ENCODE data around the gene EFTUD2. TPM values are rescaled to one million over a fixed set of nuclear protein-coding genes. Genes with fewer than 3 reads are reported as not detected.

EFTUD2 gene
- total RNA-seq, 2 donors from 2014 or later: 31.6 to 49.8 TPM

DNA sequence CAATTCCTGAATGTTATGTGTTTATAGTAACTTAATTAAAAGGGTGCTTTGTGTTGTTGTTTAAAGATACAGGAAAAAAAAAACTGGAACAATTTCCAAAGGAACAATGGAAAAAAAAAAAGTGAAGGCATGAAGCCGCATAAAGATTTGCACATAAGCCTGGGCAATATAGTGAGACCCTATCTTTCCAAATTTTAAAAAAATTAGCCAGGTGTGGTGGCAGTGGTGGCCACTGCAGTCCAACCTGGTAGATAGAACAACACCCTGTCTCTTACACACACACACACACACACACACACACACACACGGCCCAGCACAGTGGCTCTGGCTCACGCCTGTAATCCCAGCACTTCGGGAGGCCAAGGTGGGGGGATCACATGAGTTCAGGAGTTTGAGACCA lies 91.1 kb downstream of the EFTUD2 start:
- H3K9me3 ChIP-seq: no peaks in the 10 kb centered on the region
- H3K27me3 ChIP-seq: no peaks in the 10 kb centered on the region
- DNase-seq (no peak), ATAC-seq (no peak)
- no peak overlapping the region for H3K27ac ChIP-seq
- H3K36me3 ChIP-seq (replicated peaks in 1 of 2; ENCODE audit: insufficient read depth in 1 of 2, low read depth in 2 of 2): no peaks in the 10 kb centered on the region
- TF ChIP-seq, protein P1, sequence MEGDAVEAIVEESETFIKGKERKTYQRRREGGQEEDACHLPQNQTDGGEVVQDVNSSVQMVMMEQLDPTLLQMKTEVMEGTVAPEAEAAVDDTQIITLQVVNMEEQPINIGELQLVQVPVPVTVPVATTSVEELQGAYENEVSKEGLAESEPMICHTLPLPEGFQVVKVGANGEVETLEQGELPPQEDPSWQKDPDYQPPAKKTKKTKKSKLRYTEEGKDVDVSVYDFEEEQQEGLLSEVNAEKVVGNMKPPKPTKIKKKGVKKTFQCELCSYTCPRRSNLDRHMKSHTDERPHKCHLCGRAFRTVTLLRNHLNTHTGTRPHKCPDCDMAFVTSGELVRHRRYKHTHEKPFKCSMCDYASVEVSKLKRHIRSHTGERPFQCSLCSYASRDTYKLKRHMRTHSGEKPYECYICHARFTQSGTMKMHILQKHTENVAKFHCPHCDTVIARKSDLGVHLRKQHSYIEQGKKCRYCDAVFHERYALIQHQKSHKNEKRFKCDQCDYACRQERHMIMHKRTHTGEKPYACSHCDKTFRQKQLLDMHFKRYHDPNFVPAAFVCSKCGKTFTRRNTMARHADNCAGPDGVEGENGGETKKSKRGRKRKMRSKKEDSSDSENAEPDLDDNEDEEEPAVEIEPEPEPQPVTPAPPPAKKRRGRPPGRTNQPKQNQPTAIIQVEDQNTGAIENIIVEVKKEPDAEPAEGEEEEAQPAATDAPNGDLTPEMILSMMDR (IDR thresholded peaks at IDR 0.05): no peak
- TF ChIP-seq POLR2A (IDR thresholded peaks at IDR 0.05): no peak
- intact Hi-C loops (cut with DNase I): no loop called here
- H3K4me1 ChIP-seq: no peaks in the 10 kb centered on the region
- H3K4me3 ChIP-seq: no peak overlapping the region
- 73 to 92% methylated on average over 3 to 4 of the region's 4 CpGs for WGBS, 2 donors

DNA sequence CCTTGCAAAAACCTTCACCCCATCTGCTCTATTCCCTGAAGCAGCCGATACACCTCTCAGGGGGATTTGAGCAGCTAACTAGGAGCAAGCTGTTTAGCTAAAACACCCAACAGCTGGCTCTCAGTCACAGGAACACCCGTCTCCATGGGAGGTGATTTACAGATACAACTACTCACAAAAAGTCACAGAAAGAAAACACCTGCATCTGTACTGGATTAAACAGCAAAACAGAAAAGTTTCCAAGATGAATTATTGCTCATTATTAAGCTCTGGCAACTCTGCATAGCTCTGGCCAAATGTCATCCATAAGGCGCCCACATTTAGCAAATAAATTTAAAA lies 91.5 kb downstream of the EFTUD2 start:
- intact Hi-C loops (cut with DNase I): no loop called here
- ATAC-seq: no peak
- no peaks in the 10 kb centered on the region for H3K36me3 ChIP-seq (replicated peaks in 1 of 2; ENCODE audit: insufficient read depth in 1 of 2, low read depth in 2 of 2)
- DNase-seq: no peak
- no peak overlapping the region for H3K27ac ChIP-seq
- no peak overlapping the region for H3K4me3 ChIP-seq
- no peaks in the 10 kb centered on the region for H3K4me1 ChIP-seq
- WGBS, 2 donors: 56 to 59% methylated on average over 3 of the region's 3 CpGs
- H3K9me3 ChIP-seq: no peaks in the 10 kb centered on the region
- H3K27me3 ChIP-seq: no peaks in the 10 kb centered on the region
- TF ChIP-seq POLR2A (IDR thresholded peaks at IDR 0.05): no peak
- TF ChIP-seq, protein P1 (IDR thresholded peaks at IDR 0.05): no peak

DNA sequence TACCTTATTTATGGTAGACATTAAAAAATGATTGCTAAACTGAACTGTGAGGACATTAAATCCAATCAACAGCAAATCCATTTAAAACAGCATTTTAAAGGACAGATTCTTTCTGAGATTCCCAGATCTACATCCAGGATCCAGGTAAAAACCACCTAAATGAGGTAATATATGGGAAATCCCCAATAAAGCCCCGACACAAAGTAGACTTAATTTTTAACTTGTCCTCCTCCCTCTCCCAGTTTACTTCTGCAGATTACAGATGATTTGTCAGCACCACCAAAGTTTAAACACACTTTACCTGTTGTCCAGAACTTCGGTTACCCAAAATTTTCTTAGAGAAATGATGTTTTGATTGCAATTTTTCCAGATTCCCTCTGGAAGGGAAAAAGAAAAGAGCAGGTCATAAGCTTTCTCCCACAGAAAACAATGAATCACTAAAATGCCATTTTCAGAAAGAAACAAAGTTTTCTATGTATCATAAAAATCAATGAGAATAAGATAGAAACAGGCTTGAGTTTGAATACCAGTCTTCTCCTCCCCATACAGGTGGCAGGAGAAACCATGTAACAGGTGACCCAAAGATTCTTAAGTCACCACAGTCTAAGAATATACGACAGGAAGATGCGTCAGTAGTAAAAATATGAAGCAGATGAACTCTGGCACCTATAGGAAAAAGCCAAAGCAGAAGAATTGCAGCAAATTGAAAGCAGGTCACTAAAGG lies 92.0 kb downstream of the EFTUD2 start:
- WGBS, 2 donors: 52 to 55% methylated on average over 4 of the region's 4 CpGs

DNA sequence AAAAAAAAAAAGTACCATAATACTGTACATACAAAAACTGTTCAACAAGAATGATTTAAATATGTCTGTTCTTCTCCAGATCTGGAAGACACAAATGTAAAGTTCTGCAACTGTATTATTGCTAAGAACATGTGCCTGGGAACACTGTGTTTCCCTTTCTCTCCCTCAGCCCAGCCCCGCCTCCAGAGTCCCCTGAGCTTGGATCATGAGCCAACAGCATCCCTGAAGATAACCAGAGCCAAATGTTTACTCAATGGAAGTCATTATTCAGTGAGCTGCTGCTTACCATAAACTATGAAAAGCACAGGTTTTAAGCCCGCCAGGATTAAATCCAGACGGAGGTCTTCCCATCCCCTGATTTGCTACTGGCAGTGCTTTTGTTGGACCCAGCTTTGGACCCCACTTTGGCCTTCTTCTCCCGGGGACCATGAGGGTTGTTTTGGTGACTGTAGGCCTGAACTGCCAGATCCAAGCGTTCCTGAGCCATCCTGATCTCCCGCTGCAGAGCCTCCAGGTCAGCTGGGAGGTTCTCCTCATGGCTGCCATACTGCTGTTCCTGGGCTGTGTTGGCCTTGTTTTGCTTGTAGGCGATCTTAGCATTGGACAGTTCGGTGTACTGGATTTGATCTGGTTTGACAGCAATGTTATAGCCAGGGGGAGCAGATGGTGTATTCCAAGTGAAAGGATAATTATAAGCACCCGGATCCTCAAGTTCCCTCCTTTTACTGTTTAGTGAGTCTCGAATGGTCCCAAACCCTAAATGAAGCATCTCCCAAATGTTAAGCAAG lies 94.7 kb downstream of the EFTUD2 start:
- DNase-seq: no peak
- 70 to 72% methylated on average over 10 of the region's 10 CpGs for WGBS, 2 donors
- TF ChIP-seq, protein P1 (IDR thresholded peaks at IDR 0.05): no peak
- TF ChIP-seq POLR2A (IDR thresholded peaks at IDR 0.05): no peak
- H3K27ac ChIP-seq: no peak overlapping the region
- no peaks in the 10 kb centered on the region for H3K9me3 ChIP-seq
- H3K36me3 ChIP-seq (replicated peaks in 1 of 2; ENCODE audit: insufficient read depth in 1 of 2, low read depth in 2 of 2): no peaks in the 10 kb centered on the region
- no peaks in the 10 kb centered on the region for H3K27me3 ChIP-seq
- no peak overlapping the region for H3K4me3 ChIP-seq
- no peak for ATAC-seq
- intact Hi-C loops (cut with DNase I): no loop called here
- no peaks in the 10 kb centered on the region for H3K4me1 ChIP-seq

More for the DNA sequence above, 92.0 kb downstream of the EFTUD2 start:
- H3K9me3 ChIP-seq: no peaks in the 10 kb centered on the region
- no peak for DNase-seq
- H3K36me3 ChIP-seq (replicated peaks in 1 of 2; ENCODE audit: insufficient read depth in 1 of 2, low read depth in 2 of 2): no peaks in the 10 kb centered on the region
- no peak for ATAC-seq
- H3K4me1 ChIP-seq: no peaks in the 10 kb centered on the region
- no peaks in the 10 kb centered on the region for H3K27me3 ChIP-seq
- no peak overlapping the region for H3K27ac ChIP-seq
- no peak overlapping the region for H3K4me3 ChIP-seq
- intact Hi-C loops (cut with DNase I): no loop called here
- no peak for TF ChIP-seq POLR2A (IDR thresholded peaks at IDR 0.05)
- TF ChIP-seq, protein P1 (IDR thresholded peaks at IDR 0.05): no peak

Data from body of pancreas (tissue), 4 donors.